Fibroblast of the aortic adventitia (primary cell): ENCODE data around the gene FAF1. TPM values are rescaled to one million over a fixed set of nuclear protein-coding genes. Genes with fewer than 3 reads are reported as not detected.
A peak's percentile ranks its signal among the peaks of the same experiment; 100 is the strongest.
"Not testable (repeated sequence)": the region's sequence is repeated elsewhere in the genome, so short reads cannot be mapped to it uniquely, and the experiment has no call there.

Experiments used
- DNase-seq: peaks from one replicate; pipeline ENCODE4 v3.0.0-alpha.2; 2010; ENCODE audit warnings: low read depth
- H3K4me3 ChIP-seq: 2 replicates; pipeline ENCODE4 v1.5.1; 2011; ENCODE audit warnings: low read depth, mild to moderate bottlenecking, control low read depth, low read length, moderate library complexity
- CTCF ChIP-seq: IDR thresholded peaks from 2 replicates; pipeline ENCODE4 v1.5.1; 2011; ENCODE audit warnings: mild to moderate bottlenecking, low read length, control low read depth, inconsistent platforms; ENCODE audit not compliant: insufficient read depth
- total RNA-seq: library from RNA; depleted of rRNA; stranded (reverse); fragments of >200 nt; gene quantifications from 2 replicates; pipeline ENCODE4 v1.2.3, GENCODE V29; 2012; ENCODE audit warnings: low replicate concordance

The FAF1 gene
- total RNA-seq, 1 donor: 93.8 TPM

- no peak for TF ChIP-seq CTCF
- no peak for DNase-seq
- H3K4me3 ChIP-seq: no peak overlapping the region
Observed at GRCh38 chr1:50747394-50747793, 212.7 kb downstream of the FAF1 start.

GRCh38 chr1:50742523-50742922 is 217.5 kb downstream of the FAF1 start:
- DNase-seq: no peak
- H3K4me3 ChIP-seq: no peak overlapping the region
- no peak for TF ChIP-seq CTCF

GRCh38 chr1:50739125-50739524 is 220.9 kb downstream of the FAF1 start:
- TF ChIP-seq CTCF: no peak
- no peak overlapping the region for H3K4me3 ChIP-seq
- DNase-seq: no peak

- H3K4me3 ChIP-seq: no peak overlapping the region
- peak; percentile 57 for DNase-seq
- TF ChIP-seq CTCF: peak; percentile 50
Observed at GRCh38 chr1:50735443-50735842, 224.6 kb downstream of the FAF1 start.

GRCh38 chr1:50727578-50727977 is 232.5 kb downstream of the FAF1 start:
- H3K4me3 ChIP-seq, DNase-seq: not testable (repeated sequence)

- DNase-seq: no peak
- TF ChIP-seq CTCF: no peak
- H3K4me3 ChIP-seq: no peak overlapping the region
Observed at GRCh38 chr1:50724626-50725286, 235.3 kb downstream of the FAF1 start.

- no peak for DNase-seq
- no peak for TF ChIP-seq CTCF
- H3K4me3 ChIP-seq: no peak overlapping the region
Observed at GRCh38 chr1:50720457-50721053, 239.5 kb downstream of the FAF1 start.
